ENCODE results near the gene RPUSD1. TPM values are rescaled to one million over a fixed set of nuclear protein-coding genes. Genes with fewer than 3 reads are reported as not detected.

RPUSD1 gene
- polyA plus RNA-seq, 1 donor (not counting 4 experiments of a cell fraction or from before 2014, with no cell fraction given) = 11.9 TPM

DNA sequence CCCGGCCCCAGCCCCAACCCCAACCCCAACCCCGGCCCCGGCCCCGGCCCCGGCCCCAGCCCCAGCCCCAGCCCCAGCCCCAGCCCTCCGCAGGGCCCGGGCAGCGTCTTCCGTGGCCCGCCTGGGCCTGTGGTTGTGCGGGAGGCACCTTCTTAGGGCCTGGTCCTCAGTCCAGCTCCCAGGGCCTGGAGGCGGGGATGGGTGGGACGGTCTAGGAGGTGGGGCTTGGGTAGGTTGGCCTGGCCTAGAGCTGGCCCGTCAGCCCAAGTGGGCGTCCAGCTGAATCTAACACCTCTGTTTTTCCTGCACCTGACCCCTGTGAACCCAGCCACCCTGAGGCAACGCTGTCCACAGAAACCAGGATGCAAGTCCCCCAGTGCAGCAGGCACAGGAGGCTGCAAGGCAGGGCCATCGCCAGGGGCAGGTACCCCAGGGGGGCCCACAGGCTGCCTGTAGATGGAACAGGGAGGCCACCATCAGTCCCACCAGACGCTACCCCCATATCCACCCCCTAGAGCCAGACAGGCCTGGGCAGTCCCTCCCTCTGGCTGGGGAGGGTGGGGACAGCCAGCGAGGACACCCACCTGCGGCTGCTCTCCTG lies 18.9 kb downstream of the RPUSD1 start:
- no peaks in the 10 kb centered on the region for H4K20me1 ChIP-seq (ENCODE audit: control insufficient read depth, extremely low read depth, insufficient read depth, low read length)
- TF ChIP-seq, protein P1, sequence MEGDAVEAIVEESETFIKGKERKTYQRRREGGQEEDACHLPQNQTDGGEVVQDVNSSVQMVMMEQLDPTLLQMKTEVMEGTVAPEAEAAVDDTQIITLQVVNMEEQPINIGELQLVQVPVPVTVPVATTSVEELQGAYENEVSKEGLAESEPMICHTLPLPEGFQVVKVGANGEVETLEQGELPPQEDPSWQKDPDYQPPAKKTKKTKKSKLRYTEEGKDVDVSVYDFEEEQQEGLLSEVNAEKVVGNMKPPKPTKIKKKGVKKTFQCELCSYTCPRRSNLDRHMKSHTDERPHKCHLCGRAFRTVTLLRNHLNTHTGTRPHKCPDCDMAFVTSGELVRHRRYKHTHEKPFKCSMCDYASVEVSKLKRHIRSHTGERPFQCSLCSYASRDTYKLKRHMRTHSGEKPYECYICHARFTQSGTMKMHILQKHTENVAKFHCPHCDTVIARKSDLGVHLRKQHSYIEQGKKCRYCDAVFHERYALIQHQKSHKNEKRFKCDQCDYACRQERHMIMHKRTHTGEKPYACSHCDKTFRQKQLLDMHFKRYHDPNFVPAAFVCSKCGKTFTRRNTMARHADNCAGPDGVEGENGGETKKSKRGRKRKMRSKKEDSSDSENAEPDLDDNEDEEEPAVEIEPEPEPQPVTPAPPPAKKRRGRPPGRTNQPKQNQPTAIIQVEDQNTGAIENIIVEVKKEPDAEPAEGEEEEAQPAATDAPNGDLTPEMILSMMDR (optimal IDR thresholded peaks at IDR 0.05 in 1 of 3, IDR thresholded peaks at IDR 0.05 in 1 of 3, conservative IDR thresholded peaks at IDR 0.05 in 1 of 3; ENCODE audit: extremely low read depth in 1 of 3, insufficient read depth in 2 of 3, low read length in 3 of 3) = no peak
- TF ChIP-seq EZH2 (IDR thresholded peaks at IDR 0.05; ENCODE audit: low read length) = no peak
- H3K27ac ChIP-seq (ENCODE audit: control insufficient read depth, insufficient read depth, low read length) = no peak overlapping the region
- dilution Hi-C loops (cut with MboI; ENCODE audit: extremely low pct_ligation_motif_present, low sequenced_read_pairs) = no loop called here
- H2AFZ ChIP-seq (ENCODE audit: control insufficient read depth, low read length) = no peak overlapping the region
- H3K9me1 ChIP-seq (ENCODE audit: control insufficient read depth, extremely low read depth, insufficient read depth, low read length) = no peaks in the 10 kb centered on the region
- H3K4me2 ChIP-seq (ENCODE audit: control insufficient read depth, extremely low read depth, insufficient read depth, low read depth, low read length) = no peak overlapping the region
- no peaks in the 10 kb centered on the region for H3K4me1 ChIP-seq (ENCODE audit: control insufficient read depth, extremely low read depth, insufficient read depth, low read length)
- H3K36me3 ChIP-seq (ENCODE audit: control insufficient read depth in 2 of 2, extremely low read depth in 1 of 2, insufficient read depth in 2 of 2, low read length in 2 of 2) = no peaks in the 10 kb centered on the region
- H3K27me3 ChIP-seq (ENCODE audit: control insufficient read depth, extremely low read depth, insufficient read depth, low read length) = peaks cover 3% of the 10 kb centered on the region
- no peaks in the 10 kb centered on the region for H3K79me2 ChIP-seq (ENCODE audit: control insufficient read depth, insufficient read depth, low read length)
- H3K9me3 ChIP-seq (ENCODE audit: control insufficient read depth, low read depth, low read length) = no peaks in the 10 kb centered on the region
- DNase-seq (ENCODE audit: low read depth, low spot score) = no peak
- no peak for FAIRE-seq
- H3K9ac ChIP-seq (ENCODE audit: control insufficient read depth, extremely low read depth, insufficient read depth, low read length) = no peak overlapping the region
- no peak overlapping the region for H3K4me3 ChIP-seq (ENCODE audit: control insufficient read depth in 2 of 3, extremely low read depth in 1 of 3, insufficient read depth in 2 of 3, low read depth in 1 of 3, low read length in 3 of 3)

DNA sequence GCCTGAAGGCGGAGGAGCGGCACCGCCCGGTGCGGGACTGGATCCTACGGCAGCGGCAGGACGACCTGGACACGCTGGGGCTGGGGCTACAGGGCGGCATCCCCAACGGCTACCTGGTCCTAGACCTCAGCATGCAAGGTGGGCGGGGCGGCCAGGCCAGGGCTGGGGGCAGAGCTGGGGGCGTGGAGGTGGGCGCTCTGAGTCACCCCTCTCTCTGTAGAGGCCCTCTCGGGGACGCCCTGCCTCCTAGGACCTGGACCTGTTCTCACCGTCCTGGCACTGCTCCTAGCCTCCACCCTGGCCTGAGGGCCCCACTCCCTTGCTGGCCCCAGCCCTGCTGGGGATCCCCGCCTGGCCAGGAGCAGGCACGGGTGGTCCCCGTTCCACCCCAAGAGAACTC lies 19.8 kb downstream of the RPUSD1 start:
- dilution Hi-C loops (cut with MboI; ENCODE audit: extremely low pct_ligation_motif_present, low sequenced_read_pairs) = no loop called here
- Histone ChIP-seq H3K9me1 (ENCODE audit: control insufficient read depth, extremely low read depth, insufficient read depth, low read length) (no peaks in the 10 kb centered on the region), H4K20me1 (ENCODE audit: control insufficient read depth, extremely low read depth, insufficient read depth, low read length) (no peaks in the 10 kb centered on the region), H3K36me3 (ENCODE audit: control insufficient read depth in 2 of 2, extremely low read depth in 1 of 2, insufficient read depth in 2 of 2, low read length in 2 of 2) (no peaks in the 10 kb centered on the region), H3K4me3 (ENCODE audit: control insufficient read depth in 2 of 3, extremely low read depth in 1 of 3, insufficient read depth in 2 of 3, low read depth in 1 of 3, low read length in 3 of 3) (no peak overlapping the region), H3K79me2 (ENCODE audit: control insufficient read depth, insufficient read depth, low read length) (no peaks in the 10 kb centered on the region), H3K4me1 (ENCODE audit: control insufficient read depth, extremely low read depth, insufficient read depth, low read length) (no peaks in the 10 kb centered on the region), H3K9ac (ENCODE audit: control insufficient read depth, extremely low read depth, insufficient read depth, low read length) (no peak overlapping the region), H3K9me3 (ENCODE audit: control insufficient read depth, low read depth, low read length) (no peaks in the 10 kb centered on the region), H3K27ac (ENCODE audit: control insufficient read depth, insufficient read depth, low read length) (no peak overlapping the region), H2AFZ (ENCODE audit: control insufficient read depth, low read length) (no peak overlapping the region), H3K4me2 (ENCODE audit: control insufficient read depth, extremely low read depth, insufficient read depth, low read depth, low read length) (no peak overlapping the region), H3K27me3 (ENCODE audit: control insufficient read depth, extremely low read depth, insufficient read depth, low read length) (peaks cover 3% of the 10 kb centered on the region)
- TF ChIP-seq EZH2 (IDR thresholded peaks at IDR 0.05; ENCODE audit: low read length) = no peak
- TF ChIP-seq, protein P1 (optimal IDR thresholded peaks at IDR 0.05 in 1 of 3, IDR thresholded peaks at IDR 0.05 in 1 of 3, conservative IDR thresholded peaks at IDR 0.05 in 1 of 3; ENCODE audit: extremely low read depth in 1 of 3, insufficient read depth in 2 of 3, low read length in 3 of 3) = no peak
- no peak for FAIRE-seq
- no peak for DNase-seq (ENCODE audit: low read depth, low spot score)

All from keratinocyte (primary cell).